Small intestine (tissue), 7 donors: ENCODE data around the gene MAMDC2. TPM values are rescaled to one million over a fixed set of nuclear protein-coding genes. Genes with fewer than 3 reads are reported as not detected.

Experiments
- DNase-seq, 2 donors: peaks; one replicate each; pipeline versions ENCODE4 v3.0.0 to v3.0.0-alpha.2; 2013
- FAIRE-seq: peaks from 2 replicates; lab custom pipeline; 2012; peaks lifted over from hg19 to GRCh38; lab: Jason Lieb, UNC
- H3K27ac ChIP-seq, 3 donors: one replicate each; pipeline ENCODE4 v1.5.1; 2013; ENCODE audit warnings: low read length in 2 of 3, mild to moderate bottlenecking in 2 of 3, control low read depth in 1 of 3, inconsistent platforms in 1 of 3, low read depth in 1 of 3, moderate library complexity in 1 of 3
- H3K27me3 ChIP-seq, 3 donors: one replicate each; pipeline ENCODE4 v1.6.1; 2013; ENCODE audit warnings: low read length in 3 of 3, inconsistent platforms in 1 of 3; ENCODE audit not compliant: control insufficient read depth in 3 of 3, insufficient read depth in 3 of 3
- H3K36me3 ChIP-seq, 3 donors: one replicate each; pipeline ENCODE4 v1.6.1; 2013; ENCODE audit warnings: low read length in 3 of 3, inconsistent platforms in 1 of 3, low read depth in 1 of 3, mild to moderate bottlenecking in 1 of 3, moderate library complexity in 1 of 3; ENCODE audit not compliant: control insufficient read depth in 3 of 3, insufficient read depth in 2 of 3
- H3K4me1 ChIP-seq, 3 donors: one replicate each; pipeline ENCODE4 v1.6.1; 2013; ENCODE audit warnings: low read length in 2 of 3, inconsistent platforms in 1 of 3, low read depth in 1 of 3, mild to moderate bottlenecking in 1 of 3, moderate library complexity in 1 of 3; ENCODE audit not compliant: control insufficient read depth in 3 of 3, insufficient read depth in 2 of 3
- H3K4me3 ChIP-seq, 3 donors: one replicate each; pipeline ENCODE4 v1.5.1; 2013; ENCODE audit warnings: low read length in 3 of 3, control low read depth in 1 of 3, inconsistent platforms in 1 of 3, low read depth in 1 of 3, mild to moderate bottlenecking in 1 of 3, moderate library complexity in 1 of 3
- H3K9me3 ChIP-seq, 2 donors: one replicate each; pipeline ENCODE4 v1.6.1; 2013; ENCODE audit warnings: low read depth in 1 of 2, low read length in 1 of 2; ENCODE audit not compliant: control insufficient read depth in 2 of 2, insufficient read depth in 1 of 2
- WGBS, 3 donors: extraction: QIAGEN DNeasy Blood & Tissue Kit; methylation state at CpG; one replicate each; pipeline ENCODE4 v1.1.7; 2013; 5-methylcytosine and 5-hydroxymethylcytosine counted together
- polyA plus RNA-seq, 4 donors: library from polyadenylated mRNA; stranded (reverse) in 3 of 4; unstranded in 1 of 4; fragments of 200-250 nt in 3 of 4; fragments of 120-200 nt in 1 of 4; gene quantifications; one replicate each; pipeline versions ENCODE4 v1.2.1 to v1.2.3, GENCODE V29; 2013
- donor health status: healthy with polysubstance abuse.
- donor health status: control.
- donor health status: control.
- donor health status: Bipolar disorder and iron deficiency.
- donor health status: healthy.

MAMDC2 gene
- polyA plus RNA-seq, 4 donors: 1.1 to 13.0 (median 1.6) TPM; not detected in 1

GRCh38 chr9:70052768-70053167, 9.1 kb downstream of the MAMDC2 start:
- no peaks in the 10 kb centered on the region for H3K9me3 ChIP-seq
- WGBS, 3 donors: 61 to 89% (median 85%) methylated on average over 1 of the region's 1 CpG
- no peaks in the 10 kb centered on the region for H3K36me3 ChIP-seq
- H3K4me1 ChIP-seq: peaks cover 0 to 2% (median 0%) of the 10 kb centered on the region in 3 donors
- no peak overlapping the region for H3K4me3 ChIP-seq
- no peaks in the 10 kb centered on the region for H3K27me3 ChIP-seq
- FAIRE-seq: no peak
- no peak overlapping the region for H3K27ac ChIP-seq
- no peak for DNase-seq

- peaks cover 0 to 2% (median 0%) of the 10 kb centered on the region in 3 donors for H3K4me1 ChIP-seq
- H3K27ac ChIP-seq: peak overlapping the region in 1 of 3 donors; percentile 42
- no peak for DNase-seq
- WGBS, 3 donors: 13 to 46% (median 15%) methylated on average over 2 of the region's 2 CpGs
- no peak for FAIRE-seq
- no peak overlapping the region for H3K4me3 ChIP-seq
- no peaks in the 10 kb centered on the region for H3K36me3 ChIP-seq
- no peaks in the 10 kb centered on the region for H3K27me3 ChIP-seq
- H3K9me3 ChIP-seq: no peaks in the 10 kb centered on the region
Measured at GRCh38 chr9:70053864-70054263, 10.2 kb downstream of the MAMDC2 start.

DNA sequence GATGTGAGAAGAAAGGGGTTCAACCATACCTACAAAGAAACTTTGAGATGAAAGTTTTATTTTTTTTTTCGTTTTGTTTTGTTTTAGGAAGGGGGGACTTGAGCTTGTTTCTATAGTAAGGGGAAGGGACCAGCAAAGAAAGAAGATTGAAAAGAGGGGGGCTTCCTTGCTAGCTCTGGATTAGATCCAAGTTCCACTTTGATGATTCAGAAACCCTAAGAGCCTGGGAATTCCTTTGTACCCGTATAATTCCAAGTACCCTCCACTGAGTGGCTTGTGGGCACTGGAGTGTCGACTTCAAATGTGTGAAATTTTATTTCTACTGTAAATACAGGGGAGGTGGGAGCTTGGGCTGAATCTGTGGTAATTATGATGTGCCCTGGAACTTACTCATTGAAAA, 10.9 kb downstream of the MAMDC2 start:
- peak overlapping the region in 2 of 3 donors; percentile 38 to 42 for H3K27ac ChIP-seq
- H3K9me3 ChIP-seq: no peaks in the 10 kb centered on the region
- no peak overlapping the region for H3K4me3 ChIP-seq
- 57 to 78% (median 65%) methylated on average over 3 of the region's 3 CpGs for WGBS, 3 donors
- DNase-seq (no peak), FAIRE-seq (no peak)
- H3K36me3 ChIP-seq: no peaks in the 10 kb centered on the region
- H3K27me3 ChIP-seq: no peaks in the 10 kb centered on the region
- peaks cover 0 to 7% (median 0%) of the 10 kb centered on the region in 3 donors for H3K4me1 ChIP-seq

DNA sequence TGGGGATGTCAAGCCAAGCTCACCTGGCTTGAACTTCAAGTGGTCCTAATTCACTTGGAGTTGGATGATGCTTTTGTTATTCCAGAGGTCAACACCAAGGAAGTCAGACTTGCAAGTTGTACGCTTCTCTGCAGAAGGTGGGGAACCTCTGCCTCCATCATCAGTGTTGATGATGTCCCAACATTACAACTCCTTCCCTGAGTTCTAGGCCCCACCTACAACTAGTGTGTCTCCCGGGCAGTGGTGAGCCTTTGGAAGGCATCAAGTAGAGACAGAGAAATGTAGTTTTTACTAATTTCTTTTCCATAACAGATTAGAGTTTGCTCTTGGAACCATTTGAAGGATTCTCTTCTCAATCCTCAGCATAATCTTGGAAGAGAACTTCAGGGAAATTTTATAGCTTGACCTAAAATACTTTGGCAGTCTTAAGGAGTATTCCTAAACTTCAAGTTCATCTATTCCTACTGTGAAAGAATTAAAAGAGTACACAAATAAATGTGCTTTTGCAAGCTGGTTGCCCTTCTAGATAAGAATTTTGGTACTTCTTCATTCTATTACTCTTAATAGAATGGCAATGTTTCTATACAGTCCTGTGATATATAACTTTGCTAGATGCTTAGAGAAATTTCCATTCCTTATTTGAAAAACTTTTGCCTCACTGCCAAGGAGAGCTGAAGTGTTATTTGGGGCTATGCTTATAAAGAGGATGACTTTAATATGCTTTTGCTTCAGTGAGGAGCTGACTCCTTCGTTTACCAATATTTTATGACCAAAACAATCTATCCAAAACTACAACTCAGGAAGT, 12.0 kb downstream of the MAMDC2 start:
- Histone ChIP-seq H3K9me3 (no peaks in the 10 kb centered on the region), H3K27me3 (no peaks in the 10 kb centered on the region), H3K36me3 (no peaks in the 10 kb centered on the region), H3K27ac (peak overlapping the region in 2 of 3 donors; percentile 37 to 38), H3K4me3 (no peak overlapping the region), H3K4me1 (peaks cover 0 to 5% (median 0%) of the 10 kb centered on the region in 3 donors)
- DNase-seq: no peak
- WGBS, 3 donors: 61 to 82% (median 76%) methylated on average over 3 of the region's 3 CpGs
- FAIRE-seq: no peak

GRCh38 chr9:70056211-70056944, 12.7 kb downstream of the MAMDC2 start:
- H3K9me3 ChIP-seq: no peaks in the 10 kb centered on the region
- DNase-seq: no peak
- no peaks in the 10 kb centered on the region for H3K27me3 ChIP-seq
- FAIRE-seq: no peak
- peak overlapping the region in 1 of 3 donors; percentile 9 for H3K27ac ChIP-seq
- peaks cover 0 to 3% (median 0%) of the 10 kb centered on the region in 3 donors for H3K36me3 ChIP-seq
- WGBS, 3 donors: 84 to 86% (median 85%) methylated on average over 10 of the region's 10 CpGs
- peaks cover 0 to 5% (median 0%) of the 10 kb centered on the region in 3 donors for H3K4me1 ChIP-seq
- H3K4me3 ChIP-seq: no peak overlapping the region

GRCh38 chr9:70058569-70059116, 15.0 kb downstream of the MAMDC2 start:
- Histone ChIP-seq H3K36me3 (peaks cover 0 to 3% (median 0%) of the 10 kb centered on the region in 3 donors), H3K27ac (no peak overlapping the region), H3K4me3 (no peak overlapping the region), H3K4me1 (peaks cover 0 to 5% (median 0%) of the 10 kb centered on the region in 3 donors), H3K9me3 (no peaks in the 10 kb centered on the region), H3K27me3 (no peaks in the 10 kb centered on the region)
- 49 to 59% (median 56%) methylated on average over 3 of the region's 3 CpGs for WGBS, 3 donors
- DNase-seq: no peak
- FAIRE-seq: no peak

DNA sequence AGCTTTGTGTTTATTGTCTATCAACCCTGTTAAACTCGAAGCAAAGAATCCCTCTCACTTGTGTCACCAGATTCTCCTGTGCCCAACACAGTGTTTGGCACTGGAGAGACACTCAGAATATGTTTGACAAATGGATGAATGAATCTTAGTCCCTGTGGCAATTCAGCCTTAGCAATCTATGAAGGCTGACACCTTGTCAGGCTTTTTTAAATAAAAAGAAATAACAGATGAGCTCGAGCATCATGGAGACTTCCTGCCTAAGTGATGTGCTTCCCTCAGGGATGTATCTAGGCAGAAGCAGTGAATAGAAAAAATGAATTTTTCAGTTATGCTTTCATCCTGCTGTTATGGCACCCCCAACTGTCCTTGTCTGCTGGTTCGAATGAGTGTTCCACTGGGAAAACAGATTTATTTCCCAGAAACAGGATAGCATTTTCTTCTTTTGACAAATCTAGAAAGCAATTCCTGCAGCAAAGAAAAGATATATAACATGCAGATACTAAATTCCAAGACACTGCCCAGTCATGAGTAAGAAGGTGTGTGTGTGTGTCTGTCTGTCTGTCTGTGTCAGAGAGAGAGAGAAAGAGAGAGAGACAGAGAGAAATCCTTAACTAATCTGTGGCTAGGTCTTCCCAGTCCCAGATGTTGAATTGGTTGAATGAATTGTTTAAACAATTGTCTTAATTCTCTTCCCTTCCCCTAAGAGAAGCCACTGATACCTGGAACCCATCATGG, 16.7 kb downstream of the MAMDC2 start:
- Histone ChIP-seq H3K4me1 (peaks cover 0 to 5% (median 0%) of the 10 kb centered on the region in 3 donors), H3K27ac (no peak overlapping the region)
- no peak for FAIRE-seq

More for the DNA sequence above, 16.7 kb downstream of the MAMDC2 start:
- 51 to 69% (median 51%) methylated on average over 3 of the region's 3 CpGs for WGBS, 3 donors
- no peaks in the 10 kb centered on the region for H3K27me3 ChIP-seq
- no peak overlapping the region for H3K4me3 ChIP-seq
- DNase-seq: no peak
- H3K36me3 ChIP-seq: peaks cover 0 to 3% (median 0%) of the 10 kb centered on the region in 3 donors
- no peaks in the 10 kb centered on the region for H3K9me3 ChIP-seq
